Neural cell (in vitro differentiated cells): ENCODE data around the gene C3.

ENCODE experiments used
- CTCF ChIP-seq: fragments of 450-650 bp; IDR thresholded peaks from 2 replicates; pipeline ENCODE4 v1.5.1; 2014; ENCODE audit warnings: antibody characterized with exemption, mild to moderate bottlenecking, moderate library complexity; ENCODE audit not compliant: poor library complexity, severe bottlenecking
- EP300 ChIP-seq: fragments of 450-650 bp; conservative IDR thresholded peaks from 2 replicates; pipeline ENCODE4 v1.6.1; 2014; ENCODE audit warnings: antibody characterized with exemption, mild to moderate bottlenecking, moderate library complexity; ENCODE audit not compliant: poor library complexity, severe bottlenecking
- EZH2 ChIP-seq: fragments of 200-600, 300-800 bp; shearing (Covaris generic), sonication (generic); IDR thresholded peaks from 2 replicates; pipeline ENCODE4 v1.6.1; 2014; ENCODE audit warnings: antibody characterized with exemption, low read length, borderline replicate concordance, mild to moderate bottlenecking; ENCODE audit not compliant: insufficient read depth, poor library complexity, severe bottlenecking
- POLR2AphosphoS5 ChIP-seq: IDR thresholded peaks from 2 replicates; pipeline ENCODE4 v1.6.1; 2012
- RAD21 ChIP-seq: fragments of 450-650 bp; conservative IDR thresholded peaks from 2 replicates; pipeline ENCODE4 v1.6.1; 2014; ENCODE audit warnings: antibody characterized with exemption, mild to moderate bottlenecking, moderate library complexity
- REST ChIP-seq: IDR thresholded peaks from 2 replicates; pipeline ENCODE4 v1.6.1; 2012; ENCODE audit warnings: borderline replicate concordance
- SMC3 ChIP-seq: fragments of 450-650 bp; conservative IDR thresholded peaks from 2 replicates; pipeline ENCODE4 v1.6.1; 2014; ENCODE audit warnings: antibody characterized with exemption, mild to moderate bottlenecking, moderate library complexity; ENCODE audit not compliant: poor library complexity

- TF ChIP-seq CTCF, result no peak
- no peak for TF ChIP-seq EP300
- no peak for TF ChIP-seq SMC3
- no peak for TF ChIP-seq EZH2
- no peak for TF ChIP-seq REST
- no peak for TF ChIP-seq RAD21
- no peak for TF ChIP-seq POLR2AphosphoS5
These were observed 25.5 kb upstream of the C3 start for GRCh38 chr19:6745965-6746364.
